OCI-LY1 (cell line): ENCODE measurements around the gene NALCN.

Experiments
- EZH2 ChIP-seq: fragments of 200-600 bp; sonication (generic), shearing (Covaris generic); IDR thresholded peaks from 2 replicates; pipeline ENCODE4 v1.8.0; 2017; ENCODE audit warnings: borderline replicate concordance, mixed run types, mild to moderate bottlenecking, antibody characterized with exemption, low read length, moderate library complexity, mixed read lengths
- TF ChIP-seq, protein P1 (sequence below): fragments of 200-600 bp; sonication (generic), shearing (Covaris generic); IDR thresholded peaks from 2 replicates; pipeline ENCODE4 v1.5.1; 2017; ENCODE audit warnings: mild to moderate bottlenecking, antibody characterized with exemption, low read length, moderate library complexity, mixed read lengths

DNA sequence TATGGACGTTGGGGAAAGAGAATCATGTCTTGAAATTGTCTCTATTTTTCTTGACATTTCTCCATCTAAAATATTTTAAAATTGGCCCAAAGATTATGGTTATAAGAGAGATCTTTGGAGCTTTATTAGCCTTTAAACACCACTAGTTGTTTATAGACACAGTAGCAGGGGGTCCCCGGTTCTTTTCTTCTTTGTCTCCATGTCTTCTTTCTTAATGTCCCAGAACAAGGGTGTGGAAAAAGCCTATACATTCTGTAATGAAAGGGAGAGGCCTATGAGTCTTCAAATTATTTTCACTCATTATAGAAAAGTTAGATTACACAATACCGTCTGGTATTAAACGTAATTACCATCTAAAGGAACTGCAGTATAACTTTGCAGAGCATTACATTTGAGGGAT lies 300.0 kb downstream of the NALCN start:
- TF ChIP-seq, protein P1, sequence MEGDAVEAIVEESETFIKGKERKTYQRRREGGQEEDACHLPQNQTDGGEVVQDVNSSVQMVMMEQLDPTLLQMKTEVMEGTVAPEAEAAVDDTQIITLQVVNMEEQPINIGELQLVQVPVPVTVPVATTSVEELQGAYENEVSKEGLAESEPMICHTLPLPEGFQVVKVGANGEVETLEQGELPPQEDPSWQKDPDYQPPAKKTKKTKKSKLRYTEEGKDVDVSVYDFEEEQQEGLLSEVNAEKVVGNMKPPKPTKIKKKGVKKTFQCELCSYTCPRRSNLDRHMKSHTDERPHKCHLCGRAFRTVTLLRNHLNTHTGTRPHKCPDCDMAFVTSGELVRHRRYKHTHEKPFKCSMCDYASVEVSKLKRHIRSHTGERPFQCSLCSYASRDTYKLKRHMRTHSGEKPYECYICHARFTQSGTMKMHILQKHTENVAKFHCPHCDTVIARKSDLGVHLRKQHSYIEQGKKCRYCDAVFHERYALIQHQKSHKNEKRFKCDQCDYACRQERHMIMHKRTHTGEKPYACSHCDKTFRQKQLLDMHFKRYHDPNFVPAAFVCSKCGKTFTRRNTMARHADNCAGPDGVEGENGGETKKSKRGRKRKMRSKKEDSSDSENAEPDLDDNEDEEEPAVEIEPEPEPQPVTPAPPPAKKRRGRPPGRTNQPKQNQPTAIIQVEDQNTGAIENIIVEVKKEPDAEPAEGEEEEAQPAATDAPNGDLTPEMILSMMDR: no peak
- no peak for TF ChIP-seq EZH2
